ENCODE data around the gene FGF10.

DNA sequence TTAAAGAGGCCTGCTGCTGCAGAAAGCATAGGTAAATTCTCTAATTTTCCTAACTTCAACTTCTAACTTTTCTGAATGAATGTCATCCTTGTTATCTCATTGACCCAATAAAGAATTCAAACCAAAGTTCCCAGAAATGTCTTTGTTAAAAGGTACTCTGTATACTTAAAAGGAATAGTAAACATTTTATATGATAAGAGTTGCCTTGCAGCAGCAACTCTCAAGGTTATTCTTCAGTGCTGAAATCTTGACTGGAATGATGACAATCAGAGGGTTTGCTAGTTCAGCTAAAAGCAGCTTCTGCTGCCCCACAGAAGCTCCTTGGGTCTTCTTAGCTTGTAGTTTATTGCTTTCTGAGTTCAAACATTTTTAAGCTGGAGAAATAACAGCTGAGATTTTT, 28.3 kb downstream of the FGF10 start:
- TF ChIP-seq, protein P1, sequence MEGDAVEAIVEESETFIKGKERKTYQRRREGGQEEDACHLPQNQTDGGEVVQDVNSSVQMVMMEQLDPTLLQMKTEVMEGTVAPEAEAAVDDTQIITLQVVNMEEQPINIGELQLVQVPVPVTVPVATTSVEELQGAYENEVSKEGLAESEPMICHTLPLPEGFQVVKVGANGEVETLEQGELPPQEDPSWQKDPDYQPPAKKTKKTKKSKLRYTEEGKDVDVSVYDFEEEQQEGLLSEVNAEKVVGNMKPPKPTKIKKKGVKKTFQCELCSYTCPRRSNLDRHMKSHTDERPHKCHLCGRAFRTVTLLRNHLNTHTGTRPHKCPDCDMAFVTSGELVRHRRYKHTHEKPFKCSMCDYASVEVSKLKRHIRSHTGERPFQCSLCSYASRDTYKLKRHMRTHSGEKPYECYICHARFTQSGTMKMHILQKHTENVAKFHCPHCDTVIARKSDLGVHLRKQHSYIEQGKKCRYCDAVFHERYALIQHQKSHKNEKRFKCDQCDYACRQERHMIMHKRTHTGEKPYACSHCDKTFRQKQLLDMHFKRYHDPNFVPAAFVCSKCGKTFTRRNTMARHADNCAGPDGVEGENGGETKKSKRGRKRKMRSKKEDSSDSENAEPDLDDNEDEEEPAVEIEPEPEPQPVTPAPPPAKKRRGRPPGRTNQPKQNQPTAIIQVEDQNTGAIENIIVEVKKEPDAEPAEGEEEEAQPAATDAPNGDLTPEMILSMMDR (conservative IDR thresholded peaks at IDR 0.05; ENCODE audit: low read length), result no peak
- no peak for TF ChIP-seq EZH2phosphoT487 (IDR thresholded peaks at IDR 0.05; ENCODE audit: borderline replicate concordance, low read depth, low read length)
